ENCODE results near the gene HEPN1. TPM values are rescaled to one million over a fixed set of nuclear protein-coding genes. Genes with fewer than 3 reads are reported as not detected.

The HEPN1 gene
- total and polyA plus RNA-seq, 9 of the 15 experiments (the other 6 are each of a cell fraction or from before 2014, with no cell fraction given), result not detected

DNA sequence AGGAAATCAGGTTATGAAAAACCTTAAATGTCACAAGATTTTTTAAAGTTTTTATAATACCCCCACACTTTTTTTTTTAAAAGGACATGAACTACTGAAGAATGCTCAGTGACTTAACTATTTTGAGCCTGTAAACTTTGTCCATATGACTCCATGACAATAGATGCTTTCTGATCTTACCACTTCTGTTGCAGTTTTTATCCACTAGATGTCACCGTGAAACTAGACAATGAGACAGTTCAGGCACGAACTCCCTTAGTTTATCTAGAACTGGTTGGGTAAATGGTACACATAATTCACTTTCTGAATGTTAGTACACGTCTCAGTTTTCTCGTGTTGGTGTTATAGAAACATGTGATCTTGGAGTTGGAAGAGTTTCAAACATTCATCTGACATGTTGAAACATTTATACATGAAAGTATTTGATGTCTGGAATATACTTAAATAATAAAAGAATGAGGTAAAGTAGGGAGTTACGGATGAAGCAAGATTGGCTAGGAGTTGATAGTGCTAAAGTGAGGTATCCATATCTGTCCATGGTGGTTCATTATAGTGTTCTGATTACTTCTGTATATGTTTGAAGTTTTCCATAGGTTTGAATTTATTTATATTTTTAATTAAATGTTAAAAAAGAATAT lies 43.0 kb downstream of the HEPN1 start (continued):
- TF ChIP-seq, protein P1, sequence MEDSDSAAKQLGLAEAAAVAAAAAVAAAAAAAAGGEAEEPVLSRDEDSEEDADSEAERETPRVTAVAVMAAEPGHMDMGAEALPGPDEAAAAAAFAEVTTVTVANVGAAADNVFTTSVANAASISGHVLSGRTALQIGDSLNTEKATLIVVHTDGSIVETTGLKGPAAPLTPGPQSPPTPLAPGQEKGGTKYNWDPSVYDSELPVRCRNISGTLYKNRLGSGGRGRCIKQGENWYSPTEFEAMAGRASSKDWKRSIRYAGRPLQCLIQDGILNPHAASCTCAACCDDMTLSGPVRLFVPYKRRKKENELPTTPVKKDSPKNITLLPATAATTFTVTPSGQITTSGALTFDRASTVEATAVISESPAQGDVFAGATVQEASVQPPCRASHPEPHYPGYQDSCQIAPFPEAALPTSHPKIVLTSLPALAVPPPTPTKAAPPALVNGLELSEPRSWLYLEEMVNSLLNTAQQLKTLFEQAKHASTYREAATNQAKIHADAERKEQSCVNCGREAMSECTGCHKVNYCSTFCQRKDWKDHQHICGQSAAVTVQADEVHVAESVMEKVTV (CRISPR knock-in tag; IDR thresholded peaks at IDR 0.05), result peak; percentile 94
- TF ChIP-seq ZNF133 (CRISPR knock-in tag; IDR thresholded peaks at IDR 0.05) (no peak), ZNF3 (CRISPR knock-in tag; IDR thresholded peaks at IDR 0.05) (no peak), TCF3 (CRISPR knock-in tag; IDR thresholded peaks at IDR 0.05) (no peak), NEUROD1 (IDR thresholded peaks at IDR 0.05; ENCODE audit: borderline replicate concordance, low read depth, low read length, partially characterized antibody) (no peak), DIDO1 (tag; IDR thresholded peaks at IDR 0.05; ENCODE audit: low read depth) (no peak), CAMTA2 (CRISPR knock-in tag; conservative IDR thresholded peaks at IDR 0.05) (no peak), ARNT (IDR thresholded peaks at IDR 0.05) (peak in 1 of 2 experiments; percentile 74; a peak in 2 of 4 replicates), ARID2 (IDR thresholded peaks at IDR 0.05) (peak; percentile 53; the same call in 1 of the 2 replicates), ZNF696 (CRISPR knock-in tag; conservative IDR thresholded peaks at IDR 0.05) (no peak), ZNF444 (CRISPR knock-in tag; IDR thresholded peaks at IDR 0.05) (no peak), SMC3 (conservative IDR thresholded peaks at IDR 0.05; ENCODE audit: insufficient read depth, low read depth, low read length) (peak; percentile 74), STAG1 (CRISPR knock-in tag; IDR thresholded peaks at IDR 0.05; ENCODE audit: borderline replicate concordance) (no peak; the same call in 1 of the 2 replicates), ZNF431 (CRISPR knock-in tag; IDR thresholded peaks at IDR 0.05) (no peak), ZNF239 (CRISPR knock-in tag; IDR thresholded peaks at IDR 0.05) (no peak), NCOR1 (IDR thresholded peaks at IDR 0.05) (no peak), PTRF (tag; IDR thresholded peaks at IDR 0.05) (no peak), ZNF224 (CRISPR knock-in tag; IDR thresholded peaks at IDR 0.05) (no peak), NBN (IDR thresholded peaks at IDR 0.05; ENCODE audit: low read depth) (no peak), ZNF764 (CRISPR knock-in tag; IDR thresholded peaks at IDR 0.05; ENCODE audit: low read depth) (no peak), ZNF212 (CRISPR knock-in tag; IDR thresholded peaks at IDR 0.05) (no peak), MAZ (CRISPR knock-in tag; conservative IDR thresholded peaks at IDR 0.05 in 1 of 2, IDR thresholded peaks at IDR 0.05 in 1 of 2) (no peak), RAD21 (CRISPR knock-in tag; conservative IDR thresholded peaks at IDR 0.05 in 1 of 2, IDR thresholded peaks at IDR 0.05 in 1 of 2) (peak; percentile 95 to 96)
- TF ChIP-seq, protein P2, sequence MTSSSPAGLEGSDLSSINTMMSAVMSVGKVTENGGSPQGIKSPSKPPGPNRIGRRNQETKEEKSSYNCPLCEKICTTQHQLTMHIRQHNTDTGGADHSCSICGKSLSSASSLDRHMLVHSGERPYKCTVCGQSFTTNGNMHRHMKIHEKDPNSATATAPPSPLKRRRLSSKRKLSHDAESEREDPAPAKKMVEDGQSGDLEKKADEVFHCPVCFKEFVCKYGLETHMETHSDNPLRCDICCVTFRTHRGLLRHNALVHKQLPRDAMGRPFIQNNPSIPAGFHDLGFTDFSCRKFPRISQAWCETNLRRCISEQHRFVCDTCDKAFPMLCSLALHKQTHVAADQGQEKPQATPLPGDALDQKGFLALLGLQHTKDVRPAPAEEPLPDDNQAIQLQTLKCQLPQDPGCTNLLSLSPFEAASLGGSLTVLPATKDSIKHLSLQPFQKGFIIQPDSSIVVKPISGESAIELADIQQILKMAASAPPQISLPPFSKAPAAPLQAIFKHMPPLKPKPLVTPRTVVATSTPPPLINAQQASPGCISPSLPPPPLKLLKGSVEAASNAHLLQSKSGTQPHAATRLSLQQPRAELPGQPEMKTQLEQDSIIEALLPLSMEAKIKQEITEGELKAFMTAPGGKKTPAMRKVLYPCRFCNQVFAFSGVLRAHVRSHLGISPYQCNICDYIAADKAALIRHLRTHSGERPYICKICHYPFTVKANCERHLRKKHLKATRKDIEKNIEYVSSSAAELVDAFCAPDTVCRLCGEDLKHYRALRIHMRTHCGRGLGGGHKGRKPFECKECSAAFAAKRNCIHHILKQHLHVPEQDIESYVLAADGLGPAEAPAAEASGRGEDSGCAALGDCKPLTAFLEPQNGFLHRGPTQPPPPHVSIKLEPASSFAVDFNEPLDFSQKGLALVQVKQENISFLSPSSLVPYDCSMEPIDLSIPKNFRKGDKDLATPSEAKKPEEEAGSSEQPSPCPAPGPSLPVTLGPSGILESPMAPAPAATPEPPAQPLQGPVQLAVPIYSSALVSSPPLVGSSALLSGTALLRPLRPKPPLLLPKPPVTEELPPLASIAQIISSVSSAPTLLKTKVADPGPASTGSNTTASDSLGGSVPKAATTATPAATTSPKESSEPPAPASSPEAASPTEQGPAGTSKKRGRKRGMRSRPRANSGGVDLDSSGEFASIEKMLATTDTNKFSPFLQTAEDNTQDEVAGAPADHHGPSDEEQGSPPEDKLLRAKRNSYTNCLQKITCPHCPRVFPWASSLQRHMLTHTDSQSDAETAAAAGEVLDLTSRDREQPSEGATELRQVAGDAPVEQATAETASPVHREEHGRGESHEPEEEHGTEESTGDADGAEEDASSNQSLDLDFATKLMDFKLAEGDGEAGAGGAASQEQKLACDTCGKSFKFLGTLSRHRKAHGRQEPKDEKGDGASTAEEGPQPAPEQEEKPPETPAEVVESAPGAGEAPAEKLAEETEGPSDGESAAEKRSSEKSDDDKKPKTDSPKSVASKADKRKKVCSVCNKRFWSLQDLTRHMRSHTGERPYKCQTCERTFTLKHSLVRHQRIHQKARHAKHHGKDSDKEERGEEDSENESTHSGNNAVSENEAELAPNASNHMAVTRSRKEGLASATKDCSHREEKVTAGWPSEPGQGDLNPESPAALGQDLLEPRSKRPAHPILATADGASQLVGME (CRISPR knock-in tag; IDR thresholded peaks at IDR 0.05), result no peak

Measured in K562 (cell line).